ENCODE measurements around the gene ZDHHC24.

GRCh38 chr11:66491315-66491935 lies 54.4 kb downstream of the ZDHHC24 start:
- TF ChIP-seq CTCF (IDR thresholded peaks at IDR 0.05) = no peak
- TF ChIP-seq POLR2A (IDR thresholded peaks at IDR 0.05) = no peak

All from lower leg skin (tissue), 3 donors.